ENCODE measurements around the gene SETX.

The SETX gene

DNA sequence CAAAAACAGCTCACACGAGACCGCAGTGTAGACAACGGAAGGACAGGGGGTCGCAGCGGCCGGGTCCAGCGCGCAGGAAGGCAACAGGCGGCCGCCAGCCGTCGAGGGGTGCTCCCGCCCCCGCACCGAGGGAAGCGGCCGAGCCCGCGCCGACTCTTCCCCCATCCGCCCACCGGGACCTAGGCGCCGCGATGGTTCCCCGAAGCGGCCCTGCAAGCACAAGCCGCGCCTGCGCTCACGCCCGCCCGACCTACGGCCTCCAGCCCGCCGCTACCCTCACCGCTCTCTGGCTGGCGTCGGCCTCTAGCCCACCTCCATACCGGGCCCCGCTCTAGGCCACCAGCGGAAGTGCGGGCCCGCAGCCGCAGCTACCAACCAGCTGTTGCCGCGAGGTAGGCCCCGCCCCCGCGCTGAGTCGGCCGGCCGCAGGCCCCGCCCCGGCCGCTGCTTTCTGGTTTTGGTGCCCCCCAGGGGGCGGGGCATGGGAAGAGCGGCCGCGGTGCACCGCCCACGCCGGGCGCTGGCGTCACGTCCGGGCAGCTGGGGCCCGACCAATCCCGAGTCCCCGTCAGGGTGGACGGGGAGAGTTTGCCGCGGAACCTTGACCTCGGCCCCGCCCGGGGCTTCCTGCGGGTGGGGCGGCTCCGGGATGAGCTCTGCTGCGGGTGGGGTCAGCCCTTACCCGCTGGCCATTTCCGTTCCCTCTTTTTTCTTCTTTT, at the start of gene SETX (continued):
- TF ChIP-seq, protein P1, sequence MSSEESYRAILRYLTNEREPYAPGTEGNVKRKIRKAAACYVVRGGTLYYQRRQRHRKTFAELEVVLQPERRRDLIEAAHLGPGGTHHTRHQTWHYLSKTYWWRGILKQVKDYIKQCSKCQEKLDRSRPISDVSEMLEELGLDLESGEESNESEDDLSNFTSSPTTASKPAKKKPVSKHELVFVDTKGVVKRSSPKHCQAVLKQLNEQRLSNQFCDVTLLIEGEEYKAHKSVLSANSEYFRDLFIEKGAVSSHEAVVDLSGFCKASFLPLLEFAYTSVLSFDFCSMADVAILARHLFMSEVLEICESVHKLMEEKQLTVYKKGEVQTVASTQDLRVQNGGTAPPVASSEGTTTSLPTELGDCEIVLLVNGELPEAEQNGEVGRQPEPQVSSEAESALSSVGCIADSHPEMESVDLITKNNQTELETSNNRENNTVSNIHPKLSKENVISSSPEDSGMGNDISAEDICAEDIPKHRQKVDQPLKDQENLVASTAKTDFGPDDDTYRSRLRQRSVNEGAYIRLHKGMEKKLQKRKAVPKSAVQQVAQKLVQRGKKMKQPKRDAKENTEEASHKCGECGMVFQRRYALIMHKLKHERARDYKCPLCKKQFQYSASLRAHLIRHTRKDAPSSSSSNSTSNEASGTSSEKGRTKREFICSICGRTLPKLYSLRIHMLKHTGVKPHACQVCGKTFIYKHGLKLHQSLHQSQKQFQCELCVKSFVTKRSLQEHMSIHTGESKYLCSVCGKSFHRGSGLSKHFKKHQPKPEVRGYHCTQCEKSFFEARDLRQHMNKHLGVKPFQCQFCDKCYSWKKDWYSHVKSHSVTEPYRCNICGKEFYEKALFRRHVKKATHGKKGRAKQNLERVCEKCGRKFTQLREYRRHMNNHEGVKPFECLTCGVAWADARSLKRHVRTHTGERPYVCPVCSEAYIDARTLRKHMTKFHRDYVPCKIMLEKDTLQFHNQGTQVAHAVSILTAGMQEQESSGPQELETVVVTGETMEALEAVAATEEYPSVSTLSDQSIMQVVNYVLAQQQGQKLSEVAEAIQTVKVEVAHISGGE (tag by site-specific recombination; conservative IDR thresholded peaks at IDR 0.05; ENCODE audit: low read depth), result peak; percentile 94
- TF ChIP-seq ZNF600 (tag by site-specific recombination; IDR thresholded peaks at IDR 0.05) (peak; percentile 49; the same call in 1 of the 2 replicates), ZBTB20 (tag by site-specific recombination; IDR thresholded peaks at IDR 0.05) (peak; percentile 69; the same call in 1 of the 2 replicates), ZNF132 (tag by site-specific recombination; IDR thresholded peaks at IDR 0.05; ENCODE audit: borderline replicate concordance) (no peak), ZNF114 (tag by site-specific recombination; IDR thresholded peaks at IDR 0.05) (no peak), ZBTB1 (tag by site-specific recombination; IDR thresholded peaks at IDR 0.05) (peak; percentile 83; the same call in 1 of the 2 replicates), ZNF791 (tag by site-specific recombination; IDR thresholded peaks at IDR 0.05) (no peak), ZNF670 (tag by site-specific recombination; IDR thresholded peaks at IDR 0.05; ENCODE audit: low read depth) (no peak), ZXDB (tag by site-specific recombination; IDR thresholded peaks at IDR 0.05) (peak; percentile 69), ZNF2 (tag by site-specific recombination; IDR thresholded peaks at IDR 0.05) (no peak), GLI2 (tag by site-specific recombination; IDR thresholded peaks at IDR 0.05; ENCODE audit: borderline replicate concordance, low read depth) (no peak), ZNF561 (tag by site-specific recombination; IDR thresholded peaks at IDR 0.05; ENCODE audit: borderline replicate concordance) (peak; percentile 52; the same call in 1 of the 2 replicates), KLF1 (tag by site-specific recombination; IDR thresholded peaks at IDR 0.05) (peak; percentile 78), ZNF473 (tag by site-specific recombination; IDR thresholded peaks at IDR 0.05) (no peak), ZNF175 (tag by site-specific recombination; IDR thresholded peaks at IDR 0.05) (no peak), RBAK (tag by site-specific recombination; IDR thresholded peaks at IDR 0.05) (no peak), ZNF654 (tag by site-specific recombination; IDR thresholded peaks at IDR 0.05; ENCODE audit: low read depth) (no peak), SP2 (tag by site-specific recombination; IDR thresholded peaks at IDR 0.05) (peak; percentile 85), ZNF658 (tag by site-specific recombination; IDR thresholded peaks at IDR 0.05) (no peak), SP3 (tag by site-specific recombination; IDR thresholded peaks at IDR 0.05) (peak; percentile 86), ZNF239 (tag by site-specific recombination; IDR thresholded peaks at IDR 0.05) (0 out of 2 replicates have a peak, but pooled peaks have one; percentile 32), ZNF785 (tag by site-specific recombination; IDR thresholded peaks at IDR 0.05) (0 out of 2 replicates have a peak, but pooled peaks have one; percentile 50), ZNF544 (tag by site-specific recombination; IDR thresholded peaks at IDR 0.05) (no peak), TRIM28 (IDR thresholded peaks at IDR 0.05; ENCODE audit: borderline replicate concordance, low read length) (no peak)
- TF ChIP-seq, protein P2, sequence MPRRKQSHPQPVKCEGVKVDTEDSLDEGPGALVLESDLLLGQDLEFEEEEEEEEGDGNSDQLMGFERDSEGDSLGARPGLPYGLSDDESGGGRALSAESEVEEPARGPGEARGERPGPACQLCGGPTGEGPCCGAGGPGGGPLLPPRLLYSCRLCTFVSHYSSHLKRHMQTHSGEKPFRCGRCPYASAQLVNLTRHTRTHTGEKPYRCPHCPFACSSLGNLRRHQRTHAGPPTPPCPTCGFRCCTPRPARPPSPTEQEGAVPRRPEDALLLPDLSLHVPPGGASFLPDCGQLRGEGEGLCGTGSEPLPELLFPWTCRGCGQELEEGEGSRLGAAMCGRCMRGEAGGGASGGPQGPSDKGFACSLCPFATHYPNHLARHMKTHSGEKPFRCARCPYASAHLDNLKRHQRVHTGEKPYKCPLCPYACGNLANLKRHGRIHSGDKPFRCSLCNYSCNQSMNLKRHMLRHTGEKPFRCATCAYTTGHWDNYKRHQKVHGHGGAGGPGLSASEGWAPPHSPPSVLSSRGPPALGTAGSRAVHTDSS (tag by site-specific recombination; IDR thresholded peaks at IDR 0.05), result no peak
- TF ChIP-seq, protein P3, sequence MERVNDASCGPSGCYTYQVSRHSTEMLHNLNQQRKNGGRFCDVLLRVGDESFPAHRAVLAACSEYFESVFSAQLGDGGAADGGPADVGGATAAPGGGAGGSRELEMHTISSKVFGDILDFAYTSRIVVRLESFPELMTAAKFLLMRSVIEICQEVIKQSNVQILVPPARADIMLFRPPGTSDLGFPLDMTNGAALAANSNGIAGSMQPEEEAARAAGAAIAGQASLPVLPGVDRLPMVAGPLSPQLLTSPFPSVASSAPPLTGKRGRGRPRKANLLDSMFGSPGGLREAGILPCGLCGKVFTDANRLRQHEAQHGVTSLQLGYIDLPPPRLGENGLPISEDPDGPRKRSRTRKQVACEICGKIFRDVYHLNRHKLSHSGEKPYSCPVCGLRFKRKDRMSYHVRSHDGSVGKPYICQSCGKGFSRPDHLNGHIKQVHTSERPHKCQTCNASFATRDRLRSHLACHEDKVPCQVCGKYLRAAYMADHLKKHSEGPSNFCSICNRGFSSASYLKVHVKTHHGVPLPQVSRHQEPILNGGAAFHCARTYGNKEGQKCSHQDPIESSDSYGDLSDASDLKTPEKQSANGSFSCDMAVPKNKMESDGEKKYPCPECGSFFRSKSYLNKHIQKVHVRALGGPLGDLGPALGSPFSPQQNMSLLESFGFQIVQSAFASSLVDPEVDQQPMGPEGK (tag by site-specific recombination; IDR thresholded peaks at IDR 0.05), result peak; percentile 93
- TF ChIP-seq, protein P4, sequence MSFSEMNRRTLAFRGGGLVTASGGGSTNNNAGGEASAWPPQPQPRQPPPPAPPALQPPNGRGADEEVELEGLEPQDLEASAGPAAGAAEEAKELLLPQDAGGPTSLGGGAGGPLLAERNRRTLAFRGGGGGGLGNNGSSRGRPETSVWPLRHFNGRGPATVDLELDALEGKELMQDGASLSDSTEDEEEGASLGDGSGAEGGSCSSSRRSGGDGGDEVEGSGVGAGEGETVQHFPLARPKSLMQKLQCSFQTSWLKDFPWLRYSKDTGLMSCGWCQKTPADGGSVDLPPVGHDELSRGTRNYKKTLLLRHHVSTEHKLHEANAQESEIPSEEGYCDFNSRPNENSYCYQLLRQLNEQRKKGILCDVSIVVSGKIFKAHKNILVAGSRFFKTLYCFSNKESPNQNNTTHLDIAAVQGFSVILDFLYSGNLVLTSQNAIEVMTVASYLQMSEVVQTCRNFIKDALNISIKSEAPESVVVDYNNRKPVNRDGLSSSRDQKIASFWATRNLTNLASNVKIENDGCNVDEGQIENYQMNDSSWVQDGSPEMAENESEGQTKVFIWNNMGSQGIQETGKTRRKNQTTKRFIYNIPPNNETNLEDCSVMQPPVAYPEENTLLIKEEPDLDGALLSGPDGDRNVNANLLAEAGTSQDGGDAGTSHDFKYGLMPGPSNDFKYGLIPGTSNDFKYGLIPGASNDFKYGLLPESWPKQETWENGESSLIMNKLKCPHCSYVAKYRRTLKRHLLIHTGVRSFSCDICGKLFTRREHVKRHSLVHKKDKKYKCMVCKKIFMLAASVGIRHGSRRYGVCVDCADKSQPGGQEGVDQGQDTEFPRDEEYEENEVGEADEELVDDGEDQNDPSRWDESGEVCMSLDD (tag by site-specific recombination; IDR thresholded peaks at IDR 0.05), result no peak; the same call in none of the 2 replicates
- TF ChIP-seq, protein P5, sequence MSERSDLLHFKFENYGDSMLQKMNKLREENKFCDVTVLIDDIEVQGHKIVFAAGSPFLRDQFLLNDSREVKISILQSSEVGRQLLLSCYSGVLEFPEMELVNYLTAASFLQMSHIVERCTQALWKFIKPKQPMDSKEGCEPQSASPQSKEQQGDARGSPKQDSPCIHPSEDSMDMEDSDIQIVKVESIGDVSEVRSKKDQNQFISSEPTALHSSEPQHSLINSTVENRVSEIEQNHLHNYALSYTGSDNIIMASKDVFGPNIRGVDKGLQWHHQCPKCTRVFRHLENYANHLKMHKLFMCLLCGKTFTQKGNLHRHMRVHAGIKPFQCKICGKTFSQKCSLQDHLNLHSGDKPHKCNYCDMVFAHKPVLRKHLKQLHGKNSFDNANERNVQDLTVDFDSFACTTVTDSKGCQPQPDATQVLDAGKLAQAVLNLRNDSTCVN (tag by site-specific recombination; optimal IDR thresholded peaks at IDR 0.05), result peak; percentile 73

Data from HEK293 (cell line).